Transverse colon (tissue), 4 donors: Measurements from ENCODE around the gene PDE4B.

Source experiments
- CTCF ChIP-seq, 5 experiments: fragments of 200-600 bp in 3 of 5; fragments of 450-650 bp in 2 of 5; sonication (generic) in 3 of 5; IDR thresholded peaks; 1 replicate in 2 of 5; 2 replicates in 3 of 5; pipeline ENCODE4 v1.5.1; 2016 to 2017; ENCODE audit warnings: antibody characterized with exemption in 5 of 5, inconsistent platforms in 3 of 5, mild to moderate bottlenecking in 2 of 5, moderate library complexity in 1 of 5
- EP300 ChIP-seq: sonication (generic); formaldehyde crosslinking; IDR thresholded peaks from one replicate; pipeline ENCODE4 v1.6.1; 2017; ENCODE audit warnings: antibody characterized with exemption, low read depth
- POLR2A ChIP-seq: fragments of 450-650 bp; IDR thresholded peaks from one replicate; pipeline ENCODE4 v1.6.1; 2016; ENCODE audit warnings: antibody characterized with exemption, mild to moderate bottlenecking, moderate library complexity
- POLR2AphosphoS5 ChIP-seq, 3 donors: sonication (generic); formaldehyde crosslinking; IDR thresholded peaks; one replicate each; pipeline ENCODE4 v1.6.1; 2016; ENCODE audit warnings: antibody characterized with exemption in 3 of 3

- TF ChIP-seq POLR2A (no peak), CTCF (IDR thresholded peaks at IDR 0.05) (no peak), POLR2AphosphoS5 (IDR thresholded peaks at IDR 0.05) (peak in 1 of 3 donors; percentile 20), EP300 (peak; percentile 75)
These were observed 457.8 kb downstream of the PDE4B start for GRCh38 chr1:66250478-66250877.
